Measurements from ENCODE around the gene ADCY7. TPM values are rescaled to one million over a fixed set of nuclear protein-coding genes. Genes with fewer than 3 reads are reported as not detected.

The ADCY7 gene
- total RNA-seq, 1 experiment from 2014 or later: 34.2 TPM

DNA sequence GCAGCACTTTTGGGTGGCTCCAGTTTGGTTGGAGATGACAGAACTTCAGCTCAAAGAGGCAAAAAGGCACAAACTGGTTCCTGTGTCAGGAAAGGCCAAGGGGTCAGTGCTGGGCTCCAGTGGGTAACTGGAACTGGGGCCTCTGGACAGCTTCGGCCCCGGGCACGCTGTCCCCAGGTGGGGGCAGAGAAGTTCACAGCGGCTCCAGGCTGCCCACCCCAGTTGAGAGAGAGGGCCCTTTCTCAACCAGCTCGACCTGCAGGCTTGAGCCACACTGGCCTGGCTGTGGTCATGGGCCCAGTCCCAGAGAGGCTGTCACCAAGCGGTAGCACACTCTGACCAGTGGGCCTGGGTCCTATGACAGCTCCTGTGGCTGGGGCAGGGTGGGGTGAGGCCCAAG lies 24.5 kb downstream of the ADCY7 start:
- Histone ChIP-seq H3K4me1 (ENCODE audit: control insufficient read depth in 1 of 2, insufficient read depth in 2 of 2, low read length in 2 of 2) (no peaks in the 10 kb centered on the region), H3K36me3 (ENCODE audit: control insufficient read depth in 1 of 2, insufficient read depth in 2 of 2, low read length in 2 of 2) (no peaks in the 10 kb centered on the region), H3K79me2 (ENCODE audit: insufficient read depth, low read length) (no peaks in the 10 kb centered on the region), H3K27ac (ENCODE audit: low read depth, low read length) (no peak overlapping the region), H3K9me3 (ENCODE audit: control insufficient read depth in 1 of 2, insufficient read depth in 1 of 2, low read depth in 1 of 2, low read length in 2 of 2) (no peaks in the 10 kb centered on the region), H3K4me2 (ENCODE audit: low read length) (no peak overlapping the region), H3K9me2 (ENCODE audit: insufficient read depth) (no peaks in the 10 kb centered on the region), H2AFZ (ENCODE audit: low read depth, low read length, poor library complexity, severe bottlenecking) (no peak overlapping the region), H3K9ac (ENCODE audit: low read length) (no peak overlapping the region), H4K20me1 (ENCODE audit: insufficient read depth) (no peaks in the 10 kb centered on the region), H3K27me3 (ENCODE audit: insufficient read depth, low read length) (no peaks in the 10 kb centered on the region), H3K4me3 (replicated peaks in 1 of 2; ENCODE audit: low read depth in 1 of 2, low read length in 2 of 2) (no peak overlapping the region)
- ChIA-PET RAD21 (ENCODE audit: low non-redundant PET in 1 of 2, low total read pairs in 2 of 2, uncharacterized antibody in 2 of 2, unreplicated experiment in 2 of 2) (no interaction called here), POLR2A (no interaction called here), CTCF (no interaction called here)
- TF ChIP-seq EZH2 (IDR thresholded peaks at IDR 0.05): no peak
- no peak for TF ChIP-seq CBX3 (IDR thresholded peaks at IDR 0.05; ENCODE audit: low read depth)
- no peak for TF ChIP-seq POLR2AphosphoS5 (IDR thresholded peaks at IDR 0.05; ENCODE audit: low read depth, low read length)
- no peak for TF ChIP-seq TCF7L2 (IDR thresholded peaks at IDR 0.05; ENCODE audit: borderline replicate concordance, extremely low read depth, insufficient read depth, insufficient read length)
- no peak for TF ChIP-seq EZH2phosphoT487 (IDR thresholded peaks at IDR 0.05; ENCODE audit: borderline replicate concordance)
- no peak for TF ChIP-seq SRF (IDR thresholded peaks at IDR 0.05; ENCODE audit: low read depth)
- TF ChIP-seq RAD21 (IDR thresholded peaks at IDR 0.05; ENCODE audit: low read depth): no peak
- TF ChIP-seq SP1 (IDR thresholded peaks at IDR 0.05; ENCODE audit: low read depth): no peak
- TF ChIP-seq, protein P1, sequence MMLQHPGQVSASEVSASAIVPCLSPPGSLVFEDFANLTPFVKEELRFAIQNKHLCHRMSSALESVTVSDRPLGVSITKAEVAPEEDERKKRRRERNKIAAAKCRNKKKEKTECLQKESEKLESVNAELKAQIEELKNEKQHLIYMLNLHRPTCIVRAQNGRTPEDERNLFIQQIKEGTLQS (IDR thresholded peaks at IDR 0.05): no peak
- TF ChIP-seq, protein P2, sequence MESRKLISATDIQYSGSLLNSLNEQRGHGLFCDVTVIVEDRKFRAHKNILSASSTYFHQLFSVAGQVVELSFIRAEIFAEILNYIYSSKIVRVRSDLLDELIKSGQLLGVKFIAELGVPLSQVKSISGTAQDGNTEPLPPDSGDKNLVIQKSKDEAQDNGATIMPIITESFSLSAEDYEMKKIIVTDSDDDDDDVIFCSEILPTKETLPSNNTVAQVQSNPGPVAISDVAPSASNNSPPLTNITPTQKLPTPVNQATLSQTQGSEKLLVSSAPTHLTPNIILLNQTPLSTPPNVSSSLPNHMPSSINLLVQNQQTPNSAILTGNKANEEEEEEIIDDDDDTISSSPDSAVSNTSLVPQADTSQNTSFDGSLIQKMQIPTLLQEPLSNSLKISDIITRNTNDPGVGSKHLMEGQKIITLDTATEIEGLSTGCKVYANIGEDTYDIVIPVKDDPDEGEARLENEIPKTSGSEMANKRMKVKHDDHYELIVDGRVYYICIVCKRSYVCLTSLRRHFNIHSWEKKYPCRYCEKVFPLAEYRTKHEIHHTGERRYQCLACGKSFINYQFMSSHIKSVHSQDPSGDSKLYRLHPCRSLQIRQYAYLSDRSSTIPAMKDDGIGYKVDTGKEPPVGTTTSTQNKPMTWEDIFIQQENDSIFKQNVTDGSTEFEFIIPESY (IDR thresholded peaks at IDR 0.05; ENCODE audit: extremely low read depth, insufficient replicate concordance, low read length): no peak
- no peak for TF ChIP-seq ZFX (IDR thresholded peaks at IDR 0.05)
- no peak for TF ChIP-seq YY1 (IDR thresholded peaks at IDR 0.05; ENCODE audit: extremely low read depth, insufficient replicate concordance, low read depth, low read length)
- no peak for TF ChIP-seq EGR1 (IDR thresholded peaks at IDR 0.05; ENCODE audit: low read depth)
- no peak for TF ChIP-seq ELF1 (IDR thresholded peaks at IDR 0.05; ENCODE audit: borderline replicate concordance, low read depth)
- DNase-seq (ENCODE audit: low read depth, low spot score): no peak
- intact Hi-C loops (cut with micrococcal nuclease): no loop called here
- BruUV-seq (replicated peaks): no TSS peak
- no peak for ATAC-seq
